DND-41 (cell line): ENCODE results near the gene GALNTL6.

ENCODE experiments used
- ATAC-seq: fragments of 200-7000 bp; cut with Tn5 transposase; 3 replicates; pipeline ENCODE4 v1.9.1; 2021; ENCODE audit warnings: low read depth; ENCODE audit not compliant: insufficient read depth
- DNase-seq: peaks from one replicate; pipeline ENCODE4 v3.0.0-alpha.2; 2020
- H2AFZ ChIP-seq: 2 replicates; pipeline ENCODE4 v1.6.0; 2012; ENCODE audit warnings: low read depth, low read length
- H3K27ac ChIP-seq: 2 replicates; pipeline ENCODE4 v1.5.1; 2012; ENCODE audit warnings: low read length, inconsistent platforms
- H3K27me3 ChIP-seq: fragments of 200-600 bp; sonication (generic); 2 replicates; pipeline ENCODE4 v1.6.0; 2012; ENCODE audit warnings: low read length, mild to moderate bottlenecking, inconsistent platforms; ENCODE audit not compliant: insufficient read depth, poor library complexity
- H3K36me3 ChIP-seq: 2 replicates; pipeline ENCODE4 v1.5.1; 2012; ENCODE audit warnings: low read length, inconsistent platforms; ENCODE audit not compliant: insufficient read depth
- H3K4me1 ChIP-seq: 2 replicates; pipeline ENCODE4 v1.5.1; 2012; ENCODE audit warnings: mild to moderate bottlenecking, low read length; ENCODE audit not compliant: insufficient read depth
- H3K4me2 ChIP-seq: 2 replicates; pipeline ENCODE4 v1.6.0; 2012; ENCODE audit warnings: mild to moderate bottlenecking, moderate library complexity, low read length, inconsistent platforms; ENCODE audit not compliant: insufficient read depth
- H3K4me3 ChIP-seq, 2 experiments: fragments of 200-600 bp in 1 of 2; shearing (Covaris generic) in 1 of 2; 2 replicates each; pipeline ENCODE4 v1.5.1; 2012 to 2016; ENCODE audit warnings: inconsistent platforms in 2 of 2, low read length in 2 of 2, mild to moderate bottlenecking in 2 of 2, low read depth in 1 of 2, moderate library complexity in 1 of 2
- H3K79me2 ChIP-seq: 2 replicates; pipeline ENCODE4 v1.6.0; 2012; ENCODE audit warnings: low read length, inconsistent platforms; ENCODE audit not compliant: insufficient read depth
- H3K9ac ChIP-seq: 2 replicates; pipeline ENCODE4 v1.6.0; 2012; ENCODE audit warnings: low read depth, mild to moderate bottlenecking, inconsistent platforms, low read length, moderate library complexity
- H3K9me3 ChIP-seq: 2 replicates; pipeline ENCODE4 v1.5.1; 2012; ENCODE audit warnings: low read length, moderate library complexity, mild to moderate bottlenecking, inconsistent platforms; ENCODE audit not compliant: insufficient read depth, severe bottlenecking
- H4K20me1 ChIP-seq: 2 replicates; pipeline ENCODE4 v1.6.0; 2012; ENCODE audit warnings: low read length; ENCODE audit not compliant: insufficient read depth
- EZH2 ChIP-seq: IDR thresholded peaks from 3 replicates; pipeline ENCODE4 v1.6.1; 2012; ENCODE audit warnings: borderline replicate concordance, low read depth, mild to moderate bottlenecking, moderate library complexity, low read length, inconsistent platforms; ENCODE audit not compliant: severe bottlenecking
- TF ChIP-seq, protein P1 (sequence below): IDR thresholded peaks from 2 replicates; pipeline ENCODE4 v1.5.1; 2012; ENCODE audit warnings: borderline replicate concordance, low read length, moderate library complexity, mild to moderate bottlenecking; ENCODE audit not compliant: poor library complexity, severe bottlenecking; ENCODE audit errors: extremely low read depth

Gene GALNTL6

DNA sequence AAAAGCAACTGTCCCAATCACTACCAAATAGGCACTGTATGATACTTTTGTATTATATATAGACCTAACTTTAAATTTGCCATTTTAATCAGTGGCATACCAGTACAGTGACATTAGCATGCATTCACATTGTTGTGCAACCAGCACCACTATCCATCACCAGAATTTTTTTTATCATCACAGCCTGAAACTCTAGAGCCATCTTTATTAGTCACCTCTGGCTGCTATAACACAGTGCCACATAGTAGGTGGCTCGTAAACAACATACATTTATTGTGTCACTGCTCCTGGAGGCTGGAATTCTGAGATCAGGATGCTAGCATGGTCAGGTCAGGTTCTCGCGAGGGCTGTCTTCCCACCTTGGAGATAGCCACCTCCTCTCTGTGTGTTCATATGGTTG is 1167.0 kb downstream of the GALNTL6 start:
- H2AFZ ChIP-seq, result no peak overlapping the region
- H3K79me2 ChIP-seq, result no peaks in the 10 kb centered on the region
- no peak overlapping the region for H3K4me2 ChIP-seq
- no peaks in the 10 kb centered on the region for H3K9me3 ChIP-seq
- no peak overlapping the region for H3K27ac ChIP-seq
- no peak overlapping the region for H3K9ac ChIP-seq
- H3K27me3 ChIP-seq, result peaks cover 3% of the 10 kb centered on the region
- TF ChIP-seq, protein P1, sequence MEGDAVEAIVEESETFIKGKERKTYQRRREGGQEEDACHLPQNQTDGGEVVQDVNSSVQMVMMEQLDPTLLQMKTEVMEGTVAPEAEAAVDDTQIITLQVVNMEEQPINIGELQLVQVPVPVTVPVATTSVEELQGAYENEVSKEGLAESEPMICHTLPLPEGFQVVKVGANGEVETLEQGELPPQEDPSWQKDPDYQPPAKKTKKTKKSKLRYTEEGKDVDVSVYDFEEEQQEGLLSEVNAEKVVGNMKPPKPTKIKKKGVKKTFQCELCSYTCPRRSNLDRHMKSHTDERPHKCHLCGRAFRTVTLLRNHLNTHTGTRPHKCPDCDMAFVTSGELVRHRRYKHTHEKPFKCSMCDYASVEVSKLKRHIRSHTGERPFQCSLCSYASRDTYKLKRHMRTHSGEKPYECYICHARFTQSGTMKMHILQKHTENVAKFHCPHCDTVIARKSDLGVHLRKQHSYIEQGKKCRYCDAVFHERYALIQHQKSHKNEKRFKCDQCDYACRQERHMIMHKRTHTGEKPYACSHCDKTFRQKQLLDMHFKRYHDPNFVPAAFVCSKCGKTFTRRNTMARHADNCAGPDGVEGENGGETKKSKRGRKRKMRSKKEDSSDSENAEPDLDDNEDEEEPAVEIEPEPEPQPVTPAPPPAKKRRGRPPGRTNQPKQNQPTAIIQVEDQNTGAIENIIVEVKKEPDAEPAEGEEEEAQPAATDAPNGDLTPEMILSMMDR, result no peak
- TF ChIP-seq EZH2, result no peak
- DNase-seq (no peak), ATAC-seq (no peak)
- no peaks in the 10 kb centered on the region for H3K4me1 ChIP-seq
- no peaks in the 10 kb centered on the region for H3K36me3 ChIP-seq
- no peaks in the 10 kb centered on the region for H4K20me1 ChIP-seq
- H3K4me3 ChIP-seq, result no peak overlapping the region

DNA sequence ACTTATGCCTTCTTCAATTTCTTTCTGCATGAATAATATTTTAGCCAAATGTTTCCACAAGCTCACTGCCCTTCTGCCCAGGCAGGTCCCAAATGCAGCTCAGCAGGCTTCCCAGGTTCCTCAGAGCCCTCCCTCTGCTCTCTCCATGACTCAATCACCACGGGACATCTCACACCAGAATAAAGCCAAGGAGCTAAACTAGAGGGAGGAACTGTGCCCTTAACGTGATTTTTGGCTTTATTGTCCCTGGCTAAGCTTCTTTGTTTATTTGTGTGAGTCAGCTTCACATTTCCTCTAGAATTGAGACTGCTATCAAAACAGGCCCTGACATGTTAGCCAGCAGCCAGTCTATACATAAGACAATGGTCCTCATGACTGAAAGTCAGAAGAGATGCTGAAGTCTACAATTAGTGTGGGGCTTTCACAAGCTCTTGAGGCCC is 1169.0 kb downstream of the GALNTL6 start:
- Histone ChIP-seq H3K27me3 (peaks cover 3% of the 10 kb centered on the region), H3K27ac (no peak overlapping the region), H3K4me2 (no peak overlapping the region), H4K20me1 (no peaks in the 10 kb centered on the region), H3K4me1 (no peaks in the 10 kb centered on the region), H2AFZ (no peak overlapping the region), H3K79me2 (no peaks in the 10 kb centered on the region), H3K9me3 (no peaks in the 10 kb centered on the region), H3K4me3 (no peak overlapping the region), H3K36me3 (no peaks in the 10 kb centered on the region), H3K9ac (no peak overlapping the region)
- ATAC-seq, result no peak
- no peak for DNase-seq
- TF ChIP-seq, protein P1, result no peak
- no peak for TF ChIP-seq EZH2

DNA sequence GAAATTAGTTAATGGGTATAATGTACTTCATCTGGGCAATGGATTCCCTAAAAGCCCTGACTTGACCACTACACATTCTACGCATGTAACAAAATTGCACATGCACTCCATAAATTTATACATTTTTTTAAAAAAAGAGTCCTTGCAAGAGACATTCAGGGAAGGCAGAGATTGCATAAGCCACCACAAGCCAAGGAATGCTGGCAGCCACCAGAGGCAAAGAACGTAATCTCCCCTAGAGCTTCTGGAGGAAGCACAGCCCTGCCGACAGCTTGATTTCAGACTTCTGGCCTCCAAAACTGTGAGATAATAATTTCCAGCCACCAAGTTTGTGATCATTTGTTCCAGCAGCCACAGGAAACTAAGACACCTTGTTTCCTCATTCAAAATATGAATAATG is 1169.8 kb downstream of the GALNTL6 start:
- Histone ChIP-seq H2AFZ (no peak overlapping the region), H3K27ac (no peak overlapping the region), H3K4me1 (no peaks in the 10 kb centered on the region), H3K27me3 (peaks cover 3% of the 10 kb centered on the region), H3K4me2 (no peak overlapping the region), H3K36me3 (no peaks in the 10 kb centered on the region), H3K4me3 (no peak overlapping the region), H3K9ac (no peak overlapping the region), H3K79me2 (no peaks in the 10 kb centered on the region), H4K20me1 (no peaks in the 10 kb centered on the region), H3K9me3 (no peaks in the 10 kb centered on the region)
- ATAC-seq (no peak), DNase-seq (no peak)
- no peak for TF ChIP-seq EZH2
- TF ChIP-seq, protein P1, result no peak

DNA sequence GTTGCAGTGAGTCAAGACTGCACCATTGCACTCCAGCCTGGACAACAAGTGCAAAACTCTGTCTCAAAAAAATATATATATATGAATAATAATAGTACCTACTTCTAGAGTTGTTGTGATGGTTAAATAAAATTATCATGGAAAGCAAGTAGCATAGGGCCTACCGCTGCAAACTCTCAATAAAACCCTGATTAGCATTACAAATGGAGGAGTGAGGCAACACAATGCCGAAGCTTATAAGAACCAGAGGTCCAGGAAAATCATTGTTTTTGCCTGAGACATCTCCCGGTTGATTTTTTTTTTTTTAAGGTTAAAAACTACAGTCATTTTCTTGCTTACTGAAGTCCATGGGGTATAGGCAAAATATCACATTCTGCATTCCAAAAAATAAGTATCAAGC is 1170.4 kb downstream of the GALNTL6 start:
- ATAC-seq, result no peak
- TF ChIP-seq EZH2, result no peak
- TF ChIP-seq, protein P1, result no peak
- no peak for DNase-seq
- Histone ChIP-seq H3K79me2 (no peaks in the 10 kb centered on the region), H3K27ac (no peak overlapping the region), H3K4me2 (no peak overlapping the region), H3K9ac (no peak overlapping the region), H2AFZ (no peak overlapping the region), H3K4me1 (no peaks in the 10 kb centered on the region), H3K9me3 (no peaks in the 10 kb centered on the region), H3K4me3 (no peak overlapping the region), H3K27me3 (peaks cover 3% of the 10 kb centered on the region), H3K36me3 (no peaks in the 10 kb centered on the region), H4K20me1 (no peaks in the 10 kb centered on the region)
